Glomerular visceral epithelial cell (primary cell): ENCODE data around the gene LILRB1.
"Not testable (repeated sequence)": the region's sequence is repeated elsewhere in the genome, so short reads cannot be mapped to it uniquely, and the experiment has no call there.

Source experiments
- DNase-seq: peaks from one replicate; pipeline ENCODE4 v3.0.0-alpha.2; 2016; ENCODE audit errors: extremely low spot score

LILRB1 gene

DNA sequence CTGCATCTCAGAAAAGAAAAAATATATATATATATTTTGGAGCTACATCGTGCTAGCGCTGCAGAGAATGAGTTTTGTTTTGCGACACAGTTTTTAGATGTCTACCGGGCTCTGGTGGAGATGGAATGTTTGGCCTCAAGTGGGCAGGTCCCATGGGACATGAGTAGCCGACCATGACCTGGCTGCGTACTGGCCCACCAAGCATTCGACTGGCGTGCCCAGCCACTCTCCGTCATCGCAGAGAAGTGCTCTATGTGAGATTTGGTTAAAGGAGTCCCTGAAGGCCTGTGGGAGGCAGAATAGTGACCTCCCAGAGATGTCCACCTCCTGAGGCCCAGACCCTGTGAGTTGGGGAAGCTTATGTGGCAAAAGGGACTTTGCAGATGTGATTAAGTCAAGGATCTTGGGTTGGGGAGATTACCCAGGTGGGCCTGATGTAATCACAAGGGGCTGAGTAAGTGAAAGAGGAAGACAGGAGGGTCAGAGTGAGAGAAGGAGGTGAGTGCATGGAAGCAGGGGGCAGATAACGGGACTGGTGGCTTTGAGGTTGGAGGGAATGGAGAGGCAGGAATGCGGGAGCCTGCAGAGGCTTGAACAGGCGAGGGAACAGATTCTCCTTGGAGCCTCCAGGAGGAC is 31.7 kb downstream of the LILRB1 start:
- DNase-seq = no peak

DNA sequence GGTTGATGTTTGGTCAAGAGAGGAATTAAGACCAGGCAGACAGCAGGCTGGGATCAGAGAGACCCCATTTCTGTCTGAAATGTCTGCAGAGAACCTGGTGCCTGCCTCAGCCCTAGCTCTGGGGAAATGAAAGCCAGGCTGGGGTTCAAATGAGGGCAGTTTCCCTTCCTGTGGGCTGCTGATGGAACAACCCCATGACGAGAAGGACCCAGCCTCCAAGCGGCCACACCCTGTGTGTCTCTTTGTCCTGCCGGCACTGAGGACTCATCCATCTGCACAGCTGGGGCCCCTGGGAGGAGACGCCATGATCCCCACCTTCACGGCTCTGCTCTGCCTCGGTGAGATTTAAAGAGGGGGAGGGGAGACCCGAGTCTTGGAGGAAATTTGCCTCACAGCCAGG is 32.4 kb downstream of the LILRB1 start, which contains the start of gene LILRB4:
Gene LILRB4, plus strand, starts transcription at position 256 of the 400 bp plus-strand sequence. Its CDS starts 49 bp downstream, at position 305.
- no peak for DNase-seq

DNA sequence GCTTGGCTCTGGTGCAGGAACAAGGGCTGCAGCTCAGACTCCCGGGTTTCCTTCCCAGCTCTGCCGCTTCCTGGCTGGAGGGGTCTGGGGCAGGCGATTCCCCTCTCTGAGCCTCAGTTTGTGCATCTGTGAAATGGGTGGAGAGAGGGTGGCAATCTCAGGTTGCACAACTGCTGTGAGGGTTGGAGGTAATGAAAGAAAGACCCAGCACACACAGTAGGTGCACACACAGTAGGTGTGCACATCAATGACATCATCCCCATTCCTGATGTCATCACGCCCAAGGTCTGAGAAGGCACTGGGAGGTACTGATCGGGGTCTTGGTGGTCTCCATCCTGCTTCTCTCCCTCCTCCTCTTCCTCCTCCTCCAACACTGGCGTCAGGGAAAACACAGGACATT is 35.2 kb downstream of the LILRB1 start:
- DNase-seq = no peak

DNA sequence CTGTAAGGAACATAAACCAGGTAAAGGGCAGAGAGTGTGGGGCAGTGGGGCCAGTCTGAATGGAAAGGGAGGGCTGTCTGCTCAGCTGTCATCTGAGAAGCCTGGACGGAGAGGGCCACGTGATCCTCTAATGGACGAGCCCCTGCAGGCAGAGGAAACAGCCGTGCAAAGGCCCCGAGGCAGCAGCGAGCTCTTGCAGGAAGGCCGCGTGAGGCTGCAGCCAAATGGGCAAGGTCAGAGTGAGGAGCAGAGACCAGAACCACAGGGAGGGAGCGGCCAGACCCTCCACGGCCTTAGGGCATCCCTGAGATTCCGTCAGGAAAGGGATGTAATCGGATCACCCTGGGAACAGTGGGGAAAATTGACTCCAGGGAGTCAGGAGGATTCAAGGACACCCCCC is 36.9 kb downstream of the LILRB1 start:
- DNase-seq = no peak

DNA sequence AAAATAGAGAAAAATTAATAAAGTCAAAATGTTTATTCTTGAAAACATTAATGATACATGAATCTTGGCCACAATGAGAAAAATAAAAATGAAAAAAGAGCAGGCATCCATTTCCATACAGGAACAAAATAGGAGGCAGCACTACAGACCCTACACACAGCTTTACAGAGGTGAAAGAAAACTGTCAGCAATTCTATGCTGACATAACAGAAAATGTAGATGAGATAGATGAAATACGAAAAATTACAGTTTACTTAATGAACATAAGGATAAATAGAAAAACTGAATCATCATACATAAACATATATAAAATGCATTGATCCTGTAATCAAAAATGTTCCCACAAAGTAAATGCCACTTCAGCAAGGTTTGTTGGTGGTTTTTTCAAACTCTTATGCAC is 38.1 kb downstream of the LILRB1 start:
- no peak for DNase-seq

DNA sequence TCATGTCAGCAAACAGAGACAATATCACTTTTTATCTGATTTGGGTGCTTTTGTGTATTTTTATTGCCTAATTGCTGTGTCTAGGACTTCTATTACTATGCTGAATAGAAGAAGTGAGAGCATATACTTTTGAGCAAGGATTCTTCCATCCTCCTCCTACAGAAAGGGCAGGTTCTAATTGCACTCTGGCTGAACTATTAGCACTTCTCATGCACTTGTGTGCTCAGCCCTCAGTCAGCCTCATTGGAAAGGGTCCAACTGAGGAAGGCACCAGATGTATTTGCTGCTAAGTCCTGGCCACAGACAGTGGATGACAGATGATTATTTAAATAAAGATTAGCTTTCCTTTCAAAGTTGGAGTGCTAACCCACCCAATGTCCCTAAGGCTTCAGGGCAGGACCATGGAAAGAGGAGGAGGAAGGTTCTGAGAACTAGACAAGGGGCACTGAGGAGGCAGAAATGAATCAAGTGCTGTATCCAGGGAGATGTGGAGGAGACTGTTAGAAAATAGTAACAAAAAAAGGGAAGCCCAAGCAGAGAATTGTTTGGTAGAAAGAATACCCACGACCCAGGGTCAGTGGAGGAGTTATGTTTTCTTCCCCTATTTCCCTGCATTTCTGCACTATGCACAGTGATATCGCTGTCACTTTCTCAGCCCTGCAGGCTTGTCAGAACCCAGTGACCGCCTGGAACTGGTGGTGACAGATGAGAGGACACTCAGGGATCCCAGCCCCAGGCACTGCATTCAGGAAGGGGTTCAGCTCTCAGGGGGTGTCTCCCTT is 40.5 kb downstream of the LILRB1 start:
- no peak for DNase-seq

DNA sequence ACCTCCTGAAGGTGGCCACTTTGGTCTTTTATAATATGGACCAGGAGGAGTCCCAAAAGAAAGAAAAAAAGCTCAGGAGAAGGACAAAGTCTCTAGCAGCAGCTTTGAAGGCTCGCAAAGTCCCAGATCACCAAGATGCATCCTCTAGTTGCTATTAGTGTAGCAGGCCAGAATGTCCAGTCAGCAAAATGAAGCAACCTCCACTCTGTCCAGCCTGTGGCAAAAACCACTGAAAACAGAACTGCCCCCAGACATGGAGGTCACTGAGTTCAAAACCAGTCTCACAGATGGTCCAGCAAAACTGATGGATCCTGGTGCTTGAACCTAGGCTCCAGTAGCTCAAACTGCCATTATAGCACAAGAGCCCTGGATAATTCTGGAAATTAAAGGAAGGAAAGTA is 42.9 kb downstream of the LILRB1 start:
- no peak for DNase-seq

DNA sequence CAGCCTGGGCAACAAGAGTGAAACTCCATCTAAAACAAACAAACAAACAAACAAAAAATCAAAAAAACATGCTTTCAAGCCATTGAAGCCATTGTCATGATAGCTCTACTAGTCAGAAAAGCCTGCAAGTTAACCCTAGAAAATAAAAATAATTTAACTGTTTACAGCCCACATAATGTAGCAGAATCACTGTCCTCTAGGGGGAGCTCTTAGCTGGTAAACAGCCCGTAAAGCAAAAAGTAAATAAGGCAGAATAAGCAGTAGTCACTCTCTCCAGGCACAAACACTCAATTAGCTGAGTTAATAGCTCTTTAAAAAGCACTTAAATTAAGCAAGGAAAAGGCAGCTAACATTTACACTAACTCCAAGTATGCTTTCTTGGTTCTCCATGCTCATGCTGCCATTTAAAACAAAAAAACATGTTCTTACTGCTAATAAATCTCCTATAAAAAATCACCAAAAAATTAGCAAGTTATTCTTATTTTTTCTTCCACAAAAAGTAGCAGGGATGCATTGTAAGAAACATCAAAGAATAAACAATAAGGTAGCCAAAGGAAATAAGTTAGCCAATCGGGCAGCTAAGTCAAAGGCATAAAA is 43.8 kb downstream of the LILRB1 start:
- peak; percentile 9 for DNase-seq

DNA sequence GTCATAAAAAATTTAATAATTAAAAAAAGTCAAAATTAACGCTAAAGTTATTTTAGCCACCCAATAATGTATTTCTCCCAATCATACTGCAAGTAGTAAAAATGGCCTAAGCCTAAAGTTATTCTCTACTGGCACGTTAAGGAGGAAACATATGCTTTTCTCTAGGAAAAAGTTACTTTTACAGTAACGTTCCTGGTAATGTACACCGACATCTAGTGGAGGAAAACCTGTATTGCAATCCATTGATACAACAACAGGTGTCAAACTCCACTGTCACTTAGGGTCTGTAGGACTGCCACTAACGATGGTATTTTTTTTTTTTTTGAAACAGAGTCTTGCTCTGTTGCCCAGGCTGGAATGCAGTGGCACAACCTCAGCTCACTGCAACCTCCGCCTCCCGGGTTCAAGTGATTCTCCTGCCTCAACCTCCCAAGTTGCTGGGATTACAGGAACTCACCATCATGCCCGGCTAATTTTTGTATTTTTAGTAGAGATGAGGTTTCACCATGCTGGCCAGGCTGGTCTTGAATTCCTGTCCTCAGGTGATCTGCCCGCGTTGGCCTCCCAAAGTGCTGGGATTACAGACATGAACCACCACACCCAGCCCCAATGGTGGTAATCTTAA is 46.0 kb downstream of the LILRB1 start:
- DNase-seq = peak; percentile 40

DNA sequence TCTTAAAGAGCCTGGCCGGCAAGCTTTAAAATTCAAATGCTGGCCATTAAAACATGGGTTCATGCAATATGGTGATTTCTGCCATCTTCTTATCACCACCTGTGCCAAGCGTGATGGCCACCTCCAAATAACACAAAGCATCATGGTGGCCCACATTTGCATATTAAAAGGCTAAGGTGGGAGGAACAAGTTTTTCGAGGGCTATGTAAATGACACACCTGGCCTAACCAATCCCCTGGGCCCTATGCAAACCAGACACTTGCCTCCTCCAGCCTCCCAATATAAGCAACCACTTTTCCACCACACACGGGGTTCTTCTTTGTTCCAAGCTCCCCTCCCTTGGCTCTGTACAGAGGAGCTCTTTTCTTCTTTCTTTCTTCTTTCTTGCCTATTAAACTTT is 46.9 kb downstream of the LILRB1 start:
- no peak for DNase-seq

DNA sequence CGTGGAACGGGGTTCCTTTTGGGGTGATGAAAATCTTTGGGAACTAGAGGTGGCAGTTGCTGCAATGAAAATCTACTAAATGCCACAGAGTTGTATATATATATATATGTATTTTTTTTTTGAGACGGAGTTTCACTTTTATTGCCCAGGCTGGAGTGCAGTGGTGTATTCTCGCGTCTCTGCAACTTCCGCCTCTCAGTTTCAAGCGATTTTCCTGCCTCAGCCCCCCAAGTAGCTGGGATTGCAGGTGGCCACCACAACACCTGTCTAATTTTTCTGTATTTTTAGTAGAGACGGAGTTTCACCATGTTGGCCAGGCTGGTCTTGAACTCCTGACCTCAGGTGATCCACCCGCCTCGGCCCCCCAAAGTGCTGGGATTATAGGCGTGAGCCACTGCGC is 51.3 kb downstream of the LILRB1 start:
- not testable (repeated sequence) for DNase-seq

DNA sequence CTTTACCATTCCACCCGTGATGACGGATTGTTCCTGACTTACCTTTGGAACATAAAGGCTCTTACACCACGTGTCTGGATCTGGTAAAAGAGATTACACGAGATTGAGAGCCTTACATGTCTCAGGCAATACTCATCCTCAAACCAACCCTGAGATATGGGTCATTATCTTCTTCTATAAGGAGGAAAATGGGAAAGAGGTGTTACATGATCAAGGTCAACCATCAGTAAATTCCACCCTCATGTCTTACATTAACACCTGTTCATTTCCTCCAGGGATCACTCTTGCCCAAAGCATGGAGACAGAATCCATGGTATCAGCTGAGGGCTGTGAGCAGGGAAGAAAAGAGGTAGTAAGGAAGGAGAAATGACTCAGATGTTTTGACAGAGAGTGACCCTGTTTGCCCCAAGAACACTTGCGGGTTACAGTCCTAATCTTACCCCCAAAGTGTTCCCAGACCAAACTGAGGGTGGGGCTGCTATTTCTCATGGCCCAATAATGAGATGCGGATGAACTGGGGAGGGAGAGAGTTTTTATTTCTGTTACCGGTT is 52.1 kb downstream of the LILRB1 start:
- no peak for DNase-seq

DNA sequence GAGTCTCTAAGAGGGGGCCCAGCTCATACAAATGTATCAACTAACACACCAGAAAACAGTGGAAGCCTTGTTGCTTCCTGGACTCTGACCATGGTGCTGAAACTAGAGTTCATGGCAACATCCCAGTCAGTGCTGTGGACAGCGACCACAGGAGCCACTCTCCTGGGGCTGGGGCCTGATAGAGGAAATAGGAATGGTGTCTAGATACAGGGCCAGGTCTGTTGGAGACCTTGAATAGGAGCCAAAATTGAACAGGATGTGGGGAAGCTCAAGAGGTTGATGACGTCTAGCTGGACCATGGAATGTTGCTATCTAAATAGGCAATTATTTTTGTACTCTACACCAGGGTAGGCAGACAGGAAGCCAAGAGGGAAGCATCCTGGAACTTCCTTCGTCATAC is 54.2 kb downstream of the LILRB1 start:
- peak; percentile 7 for DNase-seq
